Measurements from ENCODE around the gene IGF1R. TPM values are rescaled to one million over a fixed set of nuclear protein-coding genes. Genes with fewer than 3 reads are reported as not detected.

The IGF1R gene
- polyA plus RNA-seq, 1 experiment = 21.6 TPM

DNA sequence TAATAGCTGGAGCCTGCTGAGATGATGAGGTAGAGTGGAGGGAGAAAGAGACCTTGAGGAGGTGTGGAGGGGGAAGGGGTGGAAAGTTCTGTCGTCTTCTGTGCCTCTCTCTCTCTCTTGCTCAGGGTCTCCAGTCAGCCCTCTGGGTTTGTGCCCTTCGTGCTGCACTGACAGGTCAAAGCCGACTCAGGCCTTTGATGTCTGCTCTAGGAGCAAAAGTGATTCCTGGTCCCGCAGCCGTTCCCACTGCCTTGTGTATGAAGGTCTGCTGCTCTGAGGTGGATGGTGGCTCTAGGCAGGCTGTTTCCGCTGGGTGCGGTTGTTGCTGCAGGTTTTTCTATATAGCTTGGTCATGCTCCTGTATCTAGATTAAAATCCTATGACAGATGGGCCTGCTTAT is 89.4 kb downstream of the IGF1R start:
- CTCF ChIA-PET = no interaction called here
- POLR2A ChIA-PET = interaction anchor here (1.0 kb wide), 1 partner anchor 9 kb away, joined by 4 read pairs; no protein-coding TSS in a partner anchor
- no peak for DNase-seq (ENCODE audit: low read depth, low spot score)

DNA sequence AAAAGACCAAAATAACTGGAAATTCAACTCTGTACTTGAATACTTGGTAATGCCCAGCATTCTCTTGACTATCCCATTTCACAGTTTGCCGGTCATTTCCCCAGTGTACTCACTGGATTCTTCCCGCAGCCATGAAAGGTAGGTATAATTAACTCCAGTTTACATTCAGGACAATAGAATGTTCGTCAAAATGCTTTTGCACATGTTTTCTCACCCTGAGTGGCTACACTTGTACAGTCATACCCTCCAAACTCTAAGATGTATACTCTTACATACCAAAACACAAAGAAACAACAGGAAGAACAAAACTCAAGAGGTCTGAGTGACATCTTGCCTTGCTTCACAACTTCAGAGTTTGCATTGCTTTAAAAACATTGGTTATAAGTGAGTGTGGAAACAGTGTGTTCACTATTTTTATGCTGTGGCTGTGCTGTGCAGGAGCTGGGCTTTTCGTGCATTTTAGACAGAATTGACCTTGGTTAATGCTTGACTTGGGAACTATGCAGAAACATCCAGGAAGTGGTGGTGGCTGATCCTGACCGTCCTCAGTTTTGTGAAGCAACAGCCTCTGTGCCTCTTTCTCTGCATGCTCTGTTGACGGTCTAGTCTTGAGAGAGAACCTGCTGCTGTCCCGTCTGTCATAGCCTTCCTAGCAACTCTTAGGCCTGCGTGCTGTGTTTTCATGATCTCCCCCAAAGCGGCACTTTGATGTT is 90.5 kb downstream of the IGF1R start:
- Histone ChIP-seq H3K4me3 (ENCODE audit: low read depth, low read length) (no peak overlapping the region), H3K27ac (ENCODE audit: low read depth, low read length) (no peak overlapping the region), H3K27me3 (ENCODE audit: control insufficient read depth, insufficient read depth, low read length) (no peaks in the 10 kb centered on the region), H3K9me3 (ENCODE audit: control insufficient read depth, insufficient read depth, low read length) (no peaks in the 10 kb centered on the region)
- ChIA-PET POLR2A (no interaction called here), CTCF (no interaction called here)
- DNase-seq (ENCODE audit: low read depth, low spot score) = no peak
- TF ChIP-seq, protein P1, sequence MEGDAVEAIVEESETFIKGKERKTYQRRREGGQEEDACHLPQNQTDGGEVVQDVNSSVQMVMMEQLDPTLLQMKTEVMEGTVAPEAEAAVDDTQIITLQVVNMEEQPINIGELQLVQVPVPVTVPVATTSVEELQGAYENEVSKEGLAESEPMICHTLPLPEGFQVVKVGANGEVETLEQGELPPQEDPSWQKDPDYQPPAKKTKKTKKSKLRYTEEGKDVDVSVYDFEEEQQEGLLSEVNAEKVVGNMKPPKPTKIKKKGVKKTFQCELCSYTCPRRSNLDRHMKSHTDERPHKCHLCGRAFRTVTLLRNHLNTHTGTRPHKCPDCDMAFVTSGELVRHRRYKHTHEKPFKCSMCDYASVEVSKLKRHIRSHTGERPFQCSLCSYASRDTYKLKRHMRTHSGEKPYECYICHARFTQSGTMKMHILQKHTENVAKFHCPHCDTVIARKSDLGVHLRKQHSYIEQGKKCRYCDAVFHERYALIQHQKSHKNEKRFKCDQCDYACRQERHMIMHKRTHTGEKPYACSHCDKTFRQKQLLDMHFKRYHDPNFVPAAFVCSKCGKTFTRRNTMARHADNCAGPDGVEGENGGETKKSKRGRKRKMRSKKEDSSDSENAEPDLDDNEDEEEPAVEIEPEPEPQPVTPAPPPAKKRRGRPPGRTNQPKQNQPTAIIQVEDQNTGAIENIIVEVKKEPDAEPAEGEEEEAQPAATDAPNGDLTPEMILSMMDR (IDR thresholded peaks at IDR 0.05; ENCODE audit: low read depth, low read length) = no peak

More for the DNA sequence above, 89.4 kb downstream of the IGF1R start:
- no peaks in the 10 kb centered on the region for H3K9me3 ChIP-seq (ENCODE audit: control insufficient read depth, insufficient read depth, low read length)
- TF ChIP-seq, protein P1 (IDR thresholded peaks at IDR 0.05; ENCODE audit: low read depth, low read length) = no peak
- no peak overlapping the region for H3K4me3 ChIP-seq (ENCODE audit: low read depth, low read length)
- no peaks in the 10 kb centered on the region for H3K27me3 ChIP-seq (ENCODE audit: control insufficient read depth, insufficient read depth, low read length)
- H3K27ac ChIP-seq (ENCODE audit: low read depth, low read length) = no peak overlapping the region

DNA sequence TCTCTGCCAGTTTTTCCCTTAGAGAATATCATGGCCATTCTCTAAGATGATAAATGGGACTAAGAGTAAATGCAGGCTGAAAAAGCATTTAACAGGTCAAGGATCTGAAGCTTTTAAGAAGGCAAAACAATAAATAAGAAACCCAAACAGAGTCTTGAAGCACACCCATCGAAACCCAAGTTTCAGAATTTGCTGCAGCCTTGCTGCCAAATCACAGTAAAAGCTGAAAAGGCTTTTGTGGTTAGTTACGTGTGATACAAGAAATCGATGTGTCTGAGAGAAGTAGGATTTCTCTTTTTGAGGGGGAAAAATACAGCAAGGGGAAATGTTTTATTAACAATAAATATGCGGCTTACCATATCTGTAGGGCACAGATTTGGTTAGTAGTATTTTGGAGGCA is 92.0 kb downstream of the IGF1R start:
- Histone ChIP-seq H3K27me3 (ENCODE audit: control insufficient read depth, insufficient read depth, low read length) (no peaks in the 10 kb centered on the region), H3K27ac (ENCODE audit: low read depth, low read length) (no peak overlapping the region), H3K9me3 (ENCODE audit: control insufficient read depth, insufficient read depth, low read length) (no peaks in the 10 kb centered on the region), H3K4me3 (ENCODE audit: low read depth, low read length) (no peak overlapping the region)
- POLR2A ChIA-PET = no interaction called here
- DNase-seq (ENCODE audit: low read depth, low spot score) = no peak
- TF ChIP-seq, protein P1 (IDR thresholded peaks at IDR 0.05; ENCODE audit: low read depth, low read length) = no peak
- CTCF ChIA-PET = interaction anchor here (1.1 to 1.4 kb wide), 3 partner anchors 37 to 111 kb away, joined by 3 to 5 read pairs (median 3); no protein-coding TSS in a partner anchor

DNA sequence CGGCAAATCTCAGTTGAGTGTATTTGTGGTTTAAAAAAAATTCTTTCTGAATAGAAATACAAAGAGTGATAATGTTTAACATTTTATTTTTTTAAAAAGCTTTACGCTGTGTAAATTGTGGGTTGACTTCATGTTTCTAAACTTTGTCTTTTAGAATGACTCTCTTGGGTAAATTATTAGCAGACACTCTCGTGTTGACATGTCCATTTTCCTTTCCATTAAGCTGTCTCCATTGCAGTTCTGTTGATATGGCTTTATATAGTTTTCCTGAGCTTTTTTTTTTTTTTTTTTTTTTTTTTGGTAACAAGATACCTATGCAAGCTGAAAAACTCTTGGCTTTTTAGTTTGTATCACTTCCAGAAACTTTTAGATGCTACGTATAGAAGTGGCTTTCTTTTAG is 92.6 kb downstream of the IGF1R start:
- Histone ChIP-seq H3K27me3 (ENCODE audit: control insufficient read depth, insufficient read depth, low read length) (no peaks in the 10 kb centered on the region), H3K27ac (ENCODE audit: low read depth, low read length) (no peak overlapping the region), H3K9me3 (ENCODE audit: control insufficient read depth, insufficient read depth, low read length) (no peaks in the 10 kb centered on the region), H3K4me3 (ENCODE audit: low read depth, low read length) (no peak overlapping the region)
- ChIA-PET POLR2A (interaction anchor here (0.6 kb wide), 2 partner anchors 8 to 73 kb away, joined by 4 to 6 read pairs; no protein-coding TSS in a partner anchor), CTCF (interaction anchor here (0.6 to 1.4 kb wide), 4 partner anchors 37 to 110 kb away, joined by 3 to 5 read pairs (median 3); no protein-coding TSS in a partner anchor)
- no peak for DNase-seq (ENCODE audit: low read depth, low spot score)
- TF ChIP-seq, protein P1 (IDR thresholded peaks at IDR 0.05; ENCODE audit: low read depth, low read length) = no peak

DNA sequence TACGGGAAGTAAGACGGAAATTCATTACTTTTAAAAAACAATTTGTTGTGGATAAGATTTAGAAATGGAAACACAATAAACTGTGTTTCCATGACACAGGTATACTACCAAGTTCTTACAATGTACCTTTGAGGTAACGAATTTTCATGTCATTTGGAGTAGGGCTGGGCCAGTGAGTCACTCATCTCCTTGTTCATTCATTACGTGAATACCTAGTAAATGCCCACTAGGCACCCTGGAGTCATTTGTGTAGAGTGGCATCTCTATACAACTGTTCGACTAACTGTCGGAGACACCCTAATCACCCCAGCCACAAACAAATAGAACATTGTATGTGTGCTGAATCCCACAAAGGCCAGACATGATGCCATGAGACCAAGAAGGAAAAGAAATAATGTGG is 94.8 kb downstream of the IGF1R start:
- CTCF ChIA-PET = no interaction called here
- POLR2A ChIA-PET = no interaction called here
- H3K27me3 ChIP-seq (ENCODE audit: control insufficient read depth, insufficient read depth, low read length) = no peaks in the 10 kb centered on the region
- no peak overlapping the region for H3K27ac ChIP-seq (ENCODE audit: low read depth, low read length)
- TF ChIP-seq, protein P1 (IDR thresholded peaks at IDR 0.05; ENCODE audit: low read depth, low read length) = no peak
- no peak for DNase-seq (ENCODE audit: low read depth, low spot score)
- H3K9me3 ChIP-seq (ENCODE audit: control insufficient read depth, insufficient read depth, low read length) = no peaks in the 10 kb centered on the region
- no peak overlapping the region for H3K4me3 ChIP-seq (ENCODE audit: low read depth, low read length)

Measured in AG04450 (cell line).